Endometrial microvascular endothelial cells (primary cell): ENCODE data around the gene PEX14. TPM values are rescaled to one million over a fixed set of nuclear protein-coding genes. Genes with fewer than 3 reads are reported as not detected.
"Not testable (repeated sequence)": the region's sequence is repeated elsewhere in the genome, so short reads cannot be mapped to it uniquely, and the experiment has no call there.

ENCODE experiments used
- in situ Hi-C: cut with HindIII; loops from 2 replicates; pipeline ENCODE4 v1.10.0; 2017; ENCODE audit warnings: low sequenced_read_pairs, low pct_unique_long_range_greater_than_20kb; ENCODE audit errors: inconsistent ontology term
- total RNA-seq: library from RNA; depleted of rRNA; stranded (reverse); fragments of >200 nt; gene quantifications from one replicate; pipeline ENCODE4 v1.2.3, GENCODE V29; 2015; ENCODE audit errors: inconsistent ontology term

Gene PEX14, protein sequence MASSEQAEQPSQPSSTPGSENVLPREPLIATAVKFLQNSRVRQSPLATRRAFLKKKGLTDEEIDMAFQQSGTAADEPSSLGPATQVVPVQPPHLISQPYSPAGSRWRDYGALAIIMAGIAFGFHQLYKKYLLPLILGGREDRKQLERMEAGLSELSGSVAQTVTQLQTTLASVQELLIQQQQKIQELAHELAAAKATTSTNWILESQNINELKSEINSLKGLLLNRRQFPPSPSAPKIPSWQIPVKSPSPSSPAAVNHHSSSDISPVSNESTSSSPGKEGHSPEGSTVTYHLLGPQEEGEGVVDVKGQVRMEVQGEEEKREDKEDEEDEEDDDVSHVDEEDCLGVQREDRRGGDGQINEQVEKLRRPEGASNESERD
- 28.6 TPM for total RNA-seq

DNA sequence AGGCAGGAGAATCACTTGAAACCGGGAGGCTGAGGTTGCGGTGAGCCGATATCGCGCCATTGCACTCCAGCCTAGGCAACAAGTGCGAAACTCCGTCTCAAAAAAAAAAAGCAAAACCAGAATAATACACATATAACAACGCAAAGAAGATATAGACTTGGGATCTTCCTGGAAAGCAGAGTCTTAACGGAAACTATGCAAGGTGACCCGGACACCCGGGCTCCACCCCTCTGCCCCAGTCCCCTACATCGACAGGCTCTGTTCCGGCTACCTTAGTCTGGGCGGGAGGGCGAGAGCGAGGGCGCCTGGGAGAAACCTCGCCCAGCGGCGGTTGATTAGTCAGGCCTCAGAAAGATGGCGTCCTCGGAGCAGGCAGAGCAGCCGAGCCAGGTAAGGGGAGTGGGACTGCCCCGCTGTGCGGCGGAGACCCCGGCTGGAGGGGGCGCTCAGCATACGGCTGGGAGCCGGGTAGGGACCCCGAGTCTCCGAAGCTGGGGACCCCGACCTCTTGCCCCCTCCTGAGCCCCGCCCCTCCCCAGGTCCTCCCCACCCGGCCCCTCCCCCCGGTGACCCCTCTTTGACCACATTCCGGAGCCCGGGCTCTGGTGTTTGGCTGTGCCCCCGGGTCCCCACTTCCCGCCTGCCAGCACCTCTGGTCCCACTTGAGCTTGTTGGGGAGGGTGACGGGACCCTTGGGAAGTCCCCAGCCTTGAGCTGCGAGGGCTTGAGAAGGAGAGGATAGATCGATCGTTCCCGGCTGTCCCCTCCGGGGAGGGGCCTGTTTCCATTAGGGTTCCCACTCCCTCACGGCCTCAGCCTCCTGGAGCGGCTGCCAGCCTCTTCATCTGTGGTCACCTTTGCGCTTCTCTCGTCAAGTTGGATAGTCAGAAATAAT, at the start of gene PEX14:
Gene PEX14 (plus strand): TSS at position 338 of the 895 bp plus-strand sequence. CDS start 17 bp downstream, at position 355.
- in situ Hi-C loops = no loop called here

DNA sequence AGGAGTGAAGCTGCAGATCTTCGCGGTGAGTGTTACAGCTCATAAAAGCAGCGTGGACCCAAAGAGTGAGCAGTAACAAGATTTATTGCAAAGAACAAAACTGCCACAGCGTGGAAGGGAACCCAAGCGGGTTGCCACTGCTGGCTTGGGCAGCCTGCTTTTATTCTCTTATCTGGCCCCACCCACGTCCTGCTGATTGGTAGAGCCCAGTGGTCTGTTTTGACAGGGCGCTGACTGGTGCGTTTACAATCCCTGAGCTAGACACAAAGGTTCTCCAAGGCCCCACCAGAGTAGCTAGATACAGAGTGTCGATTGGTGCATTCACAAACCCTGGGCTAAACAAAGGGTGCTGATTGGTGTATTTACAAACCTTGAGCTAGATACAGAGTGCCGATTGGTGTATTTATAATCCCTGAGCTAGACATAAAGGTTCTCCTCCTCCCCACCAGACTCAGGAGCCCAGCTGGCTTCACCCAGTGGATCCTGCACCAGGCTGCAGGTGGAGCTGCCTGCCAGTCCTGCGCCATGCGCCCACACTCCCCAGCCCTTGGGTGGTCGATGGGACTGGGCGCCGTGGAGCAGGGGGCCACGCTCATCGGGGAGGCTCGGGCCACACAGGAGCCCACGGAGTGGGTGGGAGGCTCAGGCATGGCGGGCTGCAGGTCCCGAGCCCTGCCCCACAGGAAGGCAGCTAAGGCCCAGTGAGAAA, 48.8 kb upstream of the PEX14 start:
- in situ Hi-C loops = not testable (repeated sequence)

DNA sequence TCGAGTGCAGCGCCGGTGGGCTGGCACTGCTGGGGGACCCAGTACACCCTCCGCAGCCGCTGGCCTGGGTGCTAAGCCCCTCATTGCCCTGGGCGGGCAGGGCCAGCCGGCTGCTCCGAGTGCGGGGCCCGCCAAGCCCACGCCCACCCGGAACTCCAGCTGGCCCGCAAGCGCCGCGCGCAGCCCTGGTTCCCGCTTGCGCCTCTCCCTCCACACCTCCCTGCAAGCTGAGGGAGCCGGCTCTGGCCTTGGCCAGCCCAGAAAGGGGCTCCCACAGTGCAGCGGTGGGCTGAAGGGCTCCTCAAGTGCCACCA, 48.3 kb upstream of the PEX14 start:
- in situ Hi-C loops = not testable (repeated sequence)

DNA sequence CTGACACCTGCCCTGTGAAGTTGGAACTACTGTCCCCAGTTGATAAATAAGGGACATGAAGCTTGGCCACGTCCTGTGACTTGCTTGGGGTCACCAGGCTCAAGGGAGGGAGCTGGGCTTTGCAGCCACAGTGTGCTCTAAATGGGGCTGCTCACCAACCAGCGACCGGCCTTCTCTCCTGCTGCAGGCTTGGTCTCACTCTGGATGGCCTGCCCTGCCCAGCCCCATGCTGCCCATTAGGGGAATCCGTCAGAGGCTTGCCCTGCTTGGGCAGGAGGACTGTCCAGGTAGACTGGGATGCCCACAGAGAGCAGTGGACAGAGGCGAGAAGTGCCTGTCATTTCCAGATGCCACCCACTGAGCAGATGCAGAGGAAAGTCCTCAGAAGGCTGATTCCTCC, 45.8 kb upstream of the PEX14 start:
- in situ Hi-C loops = no loop called here

DNA sequence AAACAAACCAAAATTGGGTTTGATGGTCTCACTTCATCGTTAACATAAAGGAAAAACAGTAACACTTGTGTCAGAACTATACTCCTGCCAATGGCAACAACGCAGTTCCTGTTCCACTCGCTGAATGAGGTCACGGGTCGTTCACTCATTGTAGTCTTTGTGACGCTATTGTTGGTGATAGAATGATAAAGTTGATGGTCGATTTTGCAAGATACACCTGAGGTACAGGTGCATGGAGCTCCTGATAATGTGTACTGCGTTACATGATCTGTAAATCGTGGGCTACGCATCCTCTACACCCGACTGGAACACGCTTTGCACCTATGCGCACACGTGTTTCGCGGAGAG, 44.9 kb upstream of the PEX14 start:
- in situ Hi-C loops = no loop called here

DNA sequence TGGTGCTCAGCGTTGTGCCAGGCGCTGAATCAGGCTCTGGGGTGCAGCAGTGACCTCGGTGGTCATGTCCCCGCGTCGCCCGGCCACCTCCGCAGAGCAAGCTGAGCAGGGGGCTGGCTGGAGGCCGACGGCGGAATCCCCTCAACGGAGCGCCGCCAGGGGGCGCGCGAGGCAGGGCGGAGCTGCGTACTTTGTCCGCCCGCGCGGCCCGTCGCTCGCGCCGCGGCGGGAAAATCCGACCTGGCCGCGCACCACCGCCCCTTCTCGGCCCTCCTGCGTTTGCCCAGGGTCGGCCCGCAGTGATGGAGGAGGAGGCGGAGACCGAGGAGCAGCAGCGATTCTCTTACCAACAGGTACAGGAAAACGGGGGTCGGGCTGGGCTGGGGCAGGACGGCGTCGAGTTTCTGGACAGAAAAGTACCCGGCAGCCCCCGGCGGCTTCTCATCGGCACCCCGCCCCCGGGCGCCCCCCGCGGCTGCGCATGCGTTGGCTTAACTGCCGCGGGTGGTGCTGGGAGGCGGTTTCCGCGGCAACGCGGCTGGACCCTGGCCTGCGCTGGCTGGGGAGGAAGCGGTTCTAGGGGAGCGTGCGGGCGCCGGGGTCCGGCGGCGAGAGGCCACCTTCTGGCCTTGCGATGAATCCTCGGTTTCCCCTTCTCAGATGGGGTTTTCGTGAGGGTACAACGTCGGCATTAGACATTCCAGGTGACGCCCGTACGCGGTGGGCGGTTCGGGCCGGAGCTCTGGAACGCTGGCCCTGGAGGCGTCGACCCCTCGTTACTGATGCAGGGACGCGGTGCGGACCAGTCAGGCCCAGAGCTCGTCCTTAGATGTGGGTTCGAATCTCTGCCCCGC, 44.3 kb upstream of the PEX14 start, which contains the start of gene CENPS:
Gene CENPS (plus strand): TSS at position 218 of the 854 bp plus-strand sequence. CDS start 85 bp downstream, at position 303.
- in situ Hi-C loops = no loop called here

DNA sequence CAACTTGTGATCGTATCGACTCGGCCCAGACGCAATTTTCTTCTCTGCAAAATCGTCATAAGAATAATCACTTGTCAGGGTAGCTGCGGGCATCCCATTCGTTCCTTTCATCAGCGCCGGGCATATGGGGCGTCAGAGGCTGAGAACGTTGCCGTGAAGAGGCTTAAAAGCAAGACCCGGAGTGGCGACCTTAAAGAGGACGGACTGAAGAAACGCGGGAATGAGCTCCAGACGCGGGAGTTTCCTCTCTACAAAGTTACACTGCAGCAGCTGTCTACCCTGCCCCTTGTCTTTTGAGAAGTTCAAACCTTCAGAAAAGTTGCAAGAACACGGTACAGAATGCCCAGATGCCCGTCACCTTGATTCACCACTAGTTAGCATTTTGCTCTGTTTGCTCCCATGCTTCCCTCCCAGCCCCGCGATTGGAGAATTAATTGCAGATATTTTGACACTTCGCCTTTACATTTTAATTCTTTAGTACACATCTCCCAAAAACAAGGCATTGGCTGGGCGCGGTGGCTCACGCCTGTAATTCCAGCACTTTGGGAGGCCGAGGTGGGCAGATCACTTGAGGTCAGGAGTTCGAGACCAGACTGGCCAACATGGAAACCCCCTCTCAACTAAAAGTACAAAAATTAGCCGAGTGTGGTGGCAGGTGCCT, 43.5 kb upstream of the PEX14 start:
- in situ Hi-C loops = no loop called here

DNA sequence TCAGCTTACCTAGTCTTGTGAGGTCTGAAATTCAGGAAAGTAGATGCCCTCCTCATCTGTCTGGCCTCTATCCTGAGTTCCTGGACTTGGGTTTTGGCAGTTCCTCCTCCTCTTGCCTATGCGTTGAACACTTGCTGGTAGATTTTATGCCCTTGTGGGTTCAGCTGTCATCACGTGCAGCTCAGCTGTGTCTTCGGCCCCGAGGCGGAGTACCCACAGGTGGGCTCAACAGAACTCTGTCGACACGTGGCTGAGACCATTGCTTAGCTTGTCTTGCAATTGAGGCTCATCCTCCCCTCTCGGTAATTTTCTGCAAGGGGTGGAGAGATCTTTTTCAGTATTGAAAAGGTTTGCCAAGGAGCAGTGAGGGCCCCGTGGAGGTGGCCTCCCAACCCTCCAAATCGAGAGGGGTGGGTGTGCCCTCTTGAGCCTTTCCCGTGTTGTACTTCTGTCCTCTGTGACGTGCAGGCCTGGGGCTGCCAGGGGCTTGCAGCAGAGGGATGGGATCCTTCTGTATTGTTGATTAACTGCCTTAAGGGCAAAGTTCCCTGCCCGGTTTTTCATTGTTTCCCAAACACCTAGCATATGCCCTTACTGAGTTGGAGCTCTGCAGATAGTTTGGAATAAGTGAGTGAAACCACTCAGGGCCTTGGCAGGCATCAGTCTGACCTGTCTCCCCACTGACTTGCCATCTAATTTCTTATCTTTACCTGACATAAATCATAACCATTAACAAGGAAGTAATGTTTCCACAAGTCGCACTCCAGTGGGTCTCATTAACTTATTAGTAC, 41.6 kb upstream of the PEX14 start:
- in situ Hi-C loops = no loop called here

DNA sequence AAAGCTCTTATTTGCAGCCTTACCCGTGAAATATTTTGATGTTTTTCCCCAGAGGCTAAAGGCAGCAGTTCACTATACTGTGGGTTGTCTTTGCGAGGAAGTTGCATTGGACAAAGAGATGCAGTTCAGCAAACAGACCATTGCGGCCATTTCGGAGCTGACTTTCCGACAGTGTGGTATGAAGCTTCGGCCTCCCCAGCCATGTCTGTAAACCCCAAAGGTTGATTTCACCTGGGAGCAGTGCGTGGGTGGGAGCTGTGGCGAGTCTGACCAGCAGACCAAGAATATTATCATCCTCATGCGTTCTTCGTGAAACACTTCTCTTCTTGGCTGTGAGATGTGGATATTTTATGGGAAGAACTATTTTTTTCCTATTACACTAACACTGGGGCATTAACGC, 41.0 kb upstream of the PEX14 start:
- in situ Hi-C loops = no loop called here

DNA sequence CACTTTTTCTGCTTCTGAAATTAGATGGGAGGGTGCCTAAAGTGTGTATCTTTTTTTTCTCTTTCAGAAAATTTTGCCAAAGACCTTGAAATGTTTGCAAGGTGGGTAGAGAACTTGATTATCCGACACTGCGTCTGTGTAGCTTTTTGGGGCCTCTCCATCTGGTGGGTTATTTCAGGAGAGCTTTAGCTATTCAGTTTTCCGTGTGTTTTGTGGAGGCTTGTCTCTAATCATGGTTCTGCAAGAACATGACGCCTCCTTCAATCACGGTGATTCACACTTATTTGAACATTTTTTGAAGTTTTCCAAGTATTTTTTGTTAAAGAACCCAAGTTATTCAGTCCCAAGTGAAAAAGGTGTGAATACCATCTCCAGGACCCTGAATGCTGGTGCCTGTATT, 40.2 kb upstream of the PEX14 start:
- in situ Hi-C loops = no loop called here

DNA sequence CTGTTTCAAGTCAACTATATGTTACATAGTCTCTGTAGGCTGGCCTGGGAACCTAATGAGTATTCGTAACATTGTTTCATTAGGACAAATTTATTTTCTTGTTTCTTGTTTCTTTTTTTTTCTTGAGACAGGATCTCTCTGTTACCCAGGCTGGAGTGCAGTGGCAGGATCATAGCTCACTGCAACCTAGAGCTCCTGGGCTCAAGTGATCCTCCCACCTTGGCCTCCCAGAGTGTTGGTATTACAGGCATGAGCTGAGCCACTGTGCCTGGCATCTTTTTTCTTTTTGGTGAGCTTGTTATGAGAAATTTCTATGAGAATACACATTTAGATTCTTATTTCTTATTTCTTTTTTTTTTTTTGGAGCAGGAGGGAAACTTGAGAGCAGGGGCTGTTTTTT, 37.7 kb upstream of the PEX14 start:
- in situ Hi-C loops = no loop called here

DNA sequence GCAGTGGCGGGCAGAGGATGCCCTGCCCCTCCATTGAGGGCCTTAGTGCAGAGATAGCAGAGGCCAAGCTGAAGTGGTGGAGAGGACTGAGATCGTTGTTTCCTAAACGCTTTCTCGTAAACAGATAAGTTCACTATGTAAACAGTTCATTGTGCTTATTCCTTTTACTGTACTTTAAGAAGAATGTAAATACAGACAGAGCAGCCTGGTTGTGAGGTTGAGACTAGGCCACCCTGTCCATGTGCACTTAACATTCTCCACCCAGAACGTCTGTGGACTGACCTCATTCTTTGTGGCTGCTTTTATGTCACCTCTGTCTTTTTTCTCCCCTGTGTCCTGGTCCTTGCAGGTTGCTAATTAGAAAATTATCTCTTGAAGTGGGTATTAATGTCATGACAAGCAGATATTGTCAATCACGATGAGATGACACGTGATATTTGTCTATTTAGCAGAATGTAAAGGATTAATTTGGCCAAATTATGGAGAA, 36.0 kb upstream of the PEX14 start:
- in situ Hi-C loops = no loop called here

DNA sequence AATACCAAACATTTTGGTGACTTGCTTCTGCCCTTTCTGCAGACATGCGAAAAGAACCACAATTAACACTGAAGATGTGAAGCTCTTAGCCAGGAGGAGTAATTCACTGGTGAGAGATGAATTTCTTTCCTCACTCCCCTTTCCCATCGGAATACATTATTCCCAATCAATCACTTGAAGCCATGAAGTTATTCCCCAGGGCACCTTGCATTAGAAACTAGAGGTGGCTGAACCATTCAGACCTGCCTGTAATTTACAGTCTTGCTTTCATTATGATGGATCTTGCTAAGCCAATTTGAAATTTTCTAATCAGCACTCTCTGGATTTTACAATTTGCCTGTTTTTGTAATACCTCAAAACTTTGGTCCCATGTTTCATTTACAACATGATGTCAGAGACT, 34.4 kb upstream of the PEX14 start:
- in situ Hi-C loops = no loop called here

DNA sequence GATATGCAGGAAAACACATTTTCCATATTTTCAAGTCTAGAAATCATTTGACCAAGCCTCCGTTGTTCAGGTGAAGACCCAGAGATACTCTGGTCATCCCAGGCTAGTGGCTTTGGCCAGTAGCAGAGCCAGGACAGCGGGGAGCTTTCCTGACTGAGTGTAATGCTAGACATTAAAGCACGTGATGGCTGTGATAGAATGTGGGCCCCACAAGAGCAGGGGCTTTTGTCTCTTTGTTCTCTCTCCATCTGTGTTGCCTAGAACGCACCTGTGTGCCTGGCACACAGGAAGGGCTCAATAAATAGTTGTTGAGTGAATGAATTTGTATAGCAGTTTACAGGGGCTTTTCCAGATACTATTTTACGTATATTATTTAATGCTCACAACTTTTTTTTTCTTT, 34.0 kb upstream of the PEX14 start:
- in situ Hi-C loops = no loop called here

DNA sequence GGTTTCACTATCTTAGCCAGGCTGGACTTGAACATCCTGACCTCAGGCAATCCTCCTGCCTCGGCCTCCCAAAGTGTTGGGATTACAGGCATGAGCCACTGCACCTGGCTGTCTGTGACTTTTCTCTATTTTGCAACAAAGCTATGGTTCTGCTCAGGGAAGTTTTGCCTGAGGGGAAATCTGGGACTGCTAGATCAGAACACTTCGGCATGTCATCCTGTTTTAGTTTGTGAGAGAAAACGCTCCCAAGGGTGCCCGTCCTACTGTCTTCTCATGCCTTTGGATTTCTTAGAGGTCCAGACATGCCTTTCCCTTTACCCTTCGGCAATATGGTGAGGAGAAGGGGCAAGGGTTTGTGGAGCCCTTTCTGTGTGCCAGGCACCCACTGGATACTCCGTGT, 30.5 kb upstream of the PEX14 start:
- in situ Hi-C loops = no loop called here

DNA sequence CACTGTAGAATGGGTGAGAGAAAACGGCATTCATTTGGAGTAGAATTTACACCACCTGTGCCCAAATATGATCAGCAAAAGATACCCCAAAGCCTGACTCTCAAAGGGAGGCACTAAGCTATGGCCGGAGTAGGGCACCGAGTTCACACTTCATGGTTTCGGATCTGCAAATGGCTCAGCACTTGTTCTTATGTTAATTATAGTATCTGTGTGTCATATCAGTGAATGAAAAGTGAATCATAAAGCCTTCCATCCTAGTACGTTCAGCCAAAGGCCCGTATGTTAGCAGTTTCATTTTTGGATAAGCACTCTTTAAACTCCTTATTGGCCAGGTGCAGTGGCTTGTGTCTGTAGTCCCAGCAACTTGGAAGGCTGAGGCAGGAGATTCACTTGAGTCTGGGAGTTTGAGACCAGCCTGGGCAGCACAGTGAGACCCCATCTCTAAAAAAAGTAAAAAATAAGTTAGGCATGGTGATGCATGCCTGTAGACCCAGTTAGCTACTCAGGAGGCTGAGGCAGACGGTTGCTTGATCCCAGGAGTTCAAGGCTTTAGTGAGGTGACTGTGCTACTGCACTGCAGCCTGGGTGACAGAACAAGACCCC, 29.9 kb upstream of the PEX14 start:
- in situ Hi-C loops = no loop called here

DNA sequence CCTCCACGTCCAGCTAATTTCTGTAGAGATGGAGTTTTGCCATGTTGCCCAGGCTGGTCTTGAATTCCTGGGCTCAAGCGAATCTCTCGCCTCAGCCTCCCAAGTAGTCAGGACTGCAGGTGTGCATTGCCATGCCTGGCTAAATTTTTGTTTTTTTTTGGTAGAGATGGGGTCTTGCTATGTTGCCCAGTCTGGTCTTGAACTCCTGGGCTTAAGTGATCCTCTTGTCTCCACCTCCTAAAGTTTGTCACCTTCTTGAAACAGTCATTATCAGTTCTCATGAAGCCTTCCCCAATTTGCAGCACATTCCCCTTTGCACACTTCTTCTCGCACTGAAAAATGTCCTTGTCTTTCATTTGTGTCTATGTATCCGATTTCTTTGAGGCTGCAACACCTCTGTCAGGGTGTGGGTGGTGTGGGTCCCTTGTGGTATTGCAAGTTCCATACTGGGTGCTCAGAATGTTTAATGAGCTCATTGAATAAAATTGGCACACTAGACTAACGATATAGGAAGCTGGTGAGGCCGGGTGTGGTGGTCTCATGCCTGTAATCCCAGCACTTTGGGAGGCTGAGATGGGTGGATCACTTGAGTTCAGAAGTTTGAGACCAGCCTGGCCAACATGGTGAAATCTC, 27.8 kb upstream of the PEX14 start:
- in situ Hi-C loops = no loop called here
